ENCODE data around the gene FMNL2.

DNA sequence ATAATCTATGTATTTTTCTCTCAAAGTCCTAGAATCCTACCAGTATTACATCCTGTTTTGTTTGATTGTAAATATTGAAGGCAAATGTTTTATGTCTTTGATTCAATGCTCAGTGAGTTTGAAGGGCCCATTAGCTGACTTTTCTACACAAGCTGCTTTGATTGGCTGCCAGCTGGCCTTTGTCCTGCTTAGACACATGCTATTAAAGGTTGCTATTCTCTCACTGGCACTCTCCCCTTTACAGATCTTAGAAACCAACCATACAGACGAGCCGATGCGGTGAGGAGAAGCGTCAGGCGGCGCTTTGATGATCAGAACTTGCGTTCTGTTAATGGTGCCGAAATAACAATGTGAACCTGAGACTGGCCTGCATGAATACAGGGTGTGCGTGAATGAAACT, 312.6 kb downstream of the FMNL2 start:
- TF ChIP-seq, protein P1, sequence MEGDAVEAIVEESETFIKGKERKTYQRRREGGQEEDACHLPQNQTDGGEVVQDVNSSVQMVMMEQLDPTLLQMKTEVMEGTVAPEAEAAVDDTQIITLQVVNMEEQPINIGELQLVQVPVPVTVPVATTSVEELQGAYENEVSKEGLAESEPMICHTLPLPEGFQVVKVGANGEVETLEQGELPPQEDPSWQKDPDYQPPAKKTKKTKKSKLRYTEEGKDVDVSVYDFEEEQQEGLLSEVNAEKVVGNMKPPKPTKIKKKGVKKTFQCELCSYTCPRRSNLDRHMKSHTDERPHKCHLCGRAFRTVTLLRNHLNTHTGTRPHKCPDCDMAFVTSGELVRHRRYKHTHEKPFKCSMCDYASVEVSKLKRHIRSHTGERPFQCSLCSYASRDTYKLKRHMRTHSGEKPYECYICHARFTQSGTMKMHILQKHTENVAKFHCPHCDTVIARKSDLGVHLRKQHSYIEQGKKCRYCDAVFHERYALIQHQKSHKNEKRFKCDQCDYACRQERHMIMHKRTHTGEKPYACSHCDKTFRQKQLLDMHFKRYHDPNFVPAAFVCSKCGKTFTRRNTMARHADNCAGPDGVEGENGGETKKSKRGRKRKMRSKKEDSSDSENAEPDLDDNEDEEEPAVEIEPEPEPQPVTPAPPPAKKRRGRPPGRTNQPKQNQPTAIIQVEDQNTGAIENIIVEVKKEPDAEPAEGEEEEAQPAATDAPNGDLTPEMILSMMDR (conservative IDR thresholded peaks at IDR 0.05; ENCODE audit: low read depth in 2 of 2): no peak
- TF ChIP-seq POLR2AphosphoS5 (IDR thresholded peaks at IDR 0.05; ENCODE audit: low read depth) (no peak), REST (IDR thresholded peaks at IDR 0.05; ENCODE audit: unreplicated experiment) (no peak), ETS1 (IDR thresholded peaks at IDR 0.05) (no peak), EZH2 (IDR thresholded peaks at IDR 0.05; ENCODE audit: low read depth, unreplicated experiment) (no peak), STAT1 (IDR thresholded peaks at IDR 0.05; ENCODE audit: unreplicated experiment) (no peak)
